Suppressor macrophage (primary cell): ENCODE results near the gene FAM13B.
A peak's percentile ranks its signal among the peaks of the same experiment; 100 is the strongest.
"Not testable (repeated sequence)": the region's sequence is repeated elsewhere in the genome, so short reads cannot be mapped to it uniquely, and the experiment has no call there.

ENCODE experiments used
- DNase-seq, 4 experiments: peaks; one replicate each; pipeline ENCODE4 v3.0.0-alpha.2; 2020 to 2022

The FAM13B gene

DNA sequence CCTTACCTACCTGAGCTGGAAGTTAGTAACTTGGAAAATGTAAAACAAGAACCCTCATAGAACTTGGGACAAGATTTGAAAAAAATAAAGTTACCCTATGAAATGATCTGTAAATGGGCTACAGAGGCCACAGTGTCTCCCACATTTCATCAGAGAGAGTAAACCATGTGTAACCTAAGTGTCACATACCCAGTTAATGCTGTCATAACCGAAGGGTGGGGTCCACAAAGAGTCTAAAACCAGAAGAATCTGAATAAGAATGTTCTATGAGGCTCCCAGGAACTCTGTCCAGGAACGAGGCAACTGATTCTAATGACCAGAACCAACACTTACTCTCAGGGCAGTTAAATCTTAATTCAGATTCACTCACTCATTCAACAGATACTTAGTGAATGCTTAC, 1.0 kb upstream of the FAM13B start:
- DNase-seq = no peak

DNA sequence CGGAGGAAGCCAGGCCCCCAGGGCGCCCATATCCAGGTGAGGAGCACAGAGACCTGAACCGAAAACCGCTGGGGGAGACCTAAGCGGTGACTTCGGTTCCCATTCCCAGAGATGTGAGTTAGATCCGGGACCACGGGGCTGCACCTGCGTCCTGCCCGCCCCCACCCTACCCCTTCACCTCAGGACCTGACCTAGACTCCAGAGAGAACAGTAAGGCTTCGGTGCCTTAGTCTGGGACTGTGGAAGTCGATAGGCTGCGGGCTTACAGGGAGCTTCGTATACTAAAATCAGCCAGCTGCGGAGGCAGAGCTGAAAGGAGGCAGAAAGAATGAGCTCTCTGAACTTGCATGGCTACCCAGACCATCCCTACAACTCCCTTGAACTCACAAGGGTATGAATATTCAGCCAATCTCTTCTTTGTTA, 518 bp upstream of the FAM13B start:
- DNase-seq = peak in 1 of 4 experiments; percentile 12

DNA sequence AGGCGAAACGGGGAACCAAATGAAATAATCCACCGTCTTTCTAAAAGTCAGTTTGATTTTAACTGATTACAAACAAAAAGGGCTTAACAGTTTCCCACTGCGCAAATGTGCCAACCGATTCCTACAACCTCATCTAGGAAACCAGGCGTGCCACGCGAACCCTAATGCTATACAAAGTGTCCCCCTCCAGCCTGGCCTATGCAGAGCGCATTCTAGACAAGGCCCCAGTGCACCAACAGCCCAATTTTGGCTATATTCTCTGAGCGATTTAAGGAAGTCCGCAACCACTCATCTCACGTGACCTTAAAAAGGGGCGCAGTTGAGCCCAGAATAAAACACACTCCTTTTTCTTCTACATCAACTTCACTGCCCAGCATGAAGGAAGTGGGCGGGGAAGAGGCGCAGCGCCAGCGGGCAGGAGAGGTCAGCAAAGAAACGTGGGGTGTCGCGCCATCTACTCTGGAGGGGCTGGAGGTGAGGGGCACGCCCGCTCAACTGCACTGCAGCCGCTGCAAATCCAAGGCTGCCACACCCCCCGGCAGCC, 779 bp downstream of the FAM13B start:
- peak; percentile 86 to 92 (median 90) for DNase-seq

DNA sequence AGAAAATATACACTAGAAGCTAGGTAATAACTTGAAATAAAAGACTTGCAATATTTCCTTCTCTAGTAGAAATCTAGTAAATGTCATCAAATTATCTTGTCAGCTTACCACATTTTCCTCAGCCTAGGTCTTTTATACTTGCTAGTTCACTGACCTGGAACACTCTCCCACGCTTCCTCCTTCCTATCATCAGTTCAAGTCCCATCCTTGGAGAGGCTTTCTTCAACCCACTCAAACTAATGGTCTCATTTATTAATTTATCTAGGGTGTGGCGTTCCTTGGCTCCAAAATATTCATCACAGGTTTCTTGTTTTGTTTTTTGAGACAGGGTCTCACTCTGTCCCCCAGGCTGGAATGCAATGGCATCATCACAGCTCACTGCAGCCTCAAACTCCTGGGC, 2.9 kb downstream of the FAM13B start:
- DNase-seq = peak in 1 of 4 experiments; percentile 10

DNA sequence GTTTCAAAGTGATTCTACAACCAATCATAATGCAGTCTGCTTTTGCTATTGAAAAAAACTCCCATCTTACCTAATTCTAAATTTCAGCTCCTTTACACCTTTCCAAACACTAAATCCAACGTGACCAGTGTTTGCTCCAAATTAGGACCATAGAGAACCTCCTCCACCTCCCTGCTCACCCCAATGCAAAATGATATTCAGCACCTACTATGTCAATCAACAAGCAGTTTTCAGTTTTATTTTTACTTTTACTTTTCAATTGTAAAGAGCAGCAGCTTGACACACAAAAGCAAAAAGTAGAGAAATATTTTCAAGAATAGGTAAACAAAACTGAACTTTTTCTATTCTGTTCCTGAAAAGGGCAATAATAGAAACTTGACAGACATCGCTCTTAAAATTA, 3.4 kb downstream of the FAM13B start:
- DNase-seq = no peak

DNA sequence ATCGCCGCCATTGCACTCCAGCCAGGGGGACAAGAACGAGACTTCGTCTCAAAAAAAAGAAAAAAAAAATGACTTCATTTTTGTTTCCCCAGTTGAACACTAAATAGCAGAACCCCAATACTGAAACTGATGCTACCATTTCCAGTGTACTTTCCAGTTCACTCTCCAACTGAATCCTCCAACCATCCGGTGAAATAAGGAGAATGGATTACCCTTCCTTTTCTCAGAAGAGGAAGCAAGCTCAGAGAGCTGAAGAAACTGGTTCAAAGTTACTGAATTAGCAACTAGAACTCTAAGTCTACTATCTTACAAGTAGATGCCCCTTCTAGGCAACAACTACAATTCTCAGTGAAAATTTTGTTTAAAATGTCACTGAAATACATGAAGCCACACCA, 3.9 kb downstream of the FAM13B start:
- DNase-seq = peak in 3 of 4 experiments; percentile 20 to 42 (median 36)

DNA sequence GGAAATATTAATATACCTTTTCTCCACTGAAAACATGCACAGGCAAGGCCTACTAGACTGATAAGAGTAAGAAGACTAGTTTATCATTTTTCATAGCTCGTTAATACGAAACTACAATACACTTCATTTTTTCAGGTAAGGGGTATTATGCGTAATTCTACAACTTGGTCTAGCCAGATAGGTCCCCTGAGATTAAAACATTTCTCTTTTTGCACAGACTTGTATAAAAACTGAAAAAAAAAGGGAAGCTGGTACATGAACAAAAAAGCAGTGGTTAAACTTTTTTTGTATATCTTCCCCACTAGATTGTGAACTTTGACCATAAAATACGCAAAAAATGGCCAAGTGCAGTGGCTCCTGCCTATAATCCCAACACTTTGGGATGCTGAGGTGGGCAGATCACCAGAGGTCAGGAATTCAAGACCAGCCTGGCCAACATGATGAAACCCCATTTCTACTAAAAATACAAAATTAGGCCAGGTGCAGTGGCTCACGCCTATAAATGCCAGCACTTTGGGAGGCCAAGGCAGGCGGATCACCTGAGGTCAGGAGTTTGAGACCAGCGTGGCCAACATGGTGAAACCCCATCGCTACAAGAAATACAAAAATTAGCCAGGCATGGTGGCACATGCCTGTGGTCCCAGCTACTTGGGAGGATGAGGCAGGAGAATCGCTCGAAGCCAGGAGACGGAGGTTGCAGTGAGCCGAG, 4.5 kb downstream of the FAM13B start:
- peak in 2 of 4 experiments; percentile 6 to 22 for DNase-seq

DNA sequence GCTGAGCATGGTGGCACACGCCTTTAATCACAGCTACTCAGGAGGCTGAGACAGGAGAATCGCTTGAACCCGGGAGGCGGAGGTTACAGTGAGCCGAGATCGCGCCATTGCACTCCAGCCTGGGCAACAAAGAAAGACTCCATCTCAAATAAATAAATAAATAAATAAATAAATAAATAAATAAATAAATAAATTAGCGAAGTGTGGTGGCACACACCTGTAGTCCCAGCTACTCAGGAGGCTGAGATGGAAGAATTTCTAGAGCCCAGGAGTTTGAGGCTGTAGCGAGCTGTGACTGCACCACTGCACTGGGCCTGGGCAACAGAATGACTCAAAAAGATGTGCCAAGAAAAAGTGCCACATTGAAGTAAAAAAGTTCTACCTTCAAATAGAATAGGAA, 6.1 kb downstream of the FAM13B start:
- DNase-seq = not testable (repeated sequence)

DNA sequence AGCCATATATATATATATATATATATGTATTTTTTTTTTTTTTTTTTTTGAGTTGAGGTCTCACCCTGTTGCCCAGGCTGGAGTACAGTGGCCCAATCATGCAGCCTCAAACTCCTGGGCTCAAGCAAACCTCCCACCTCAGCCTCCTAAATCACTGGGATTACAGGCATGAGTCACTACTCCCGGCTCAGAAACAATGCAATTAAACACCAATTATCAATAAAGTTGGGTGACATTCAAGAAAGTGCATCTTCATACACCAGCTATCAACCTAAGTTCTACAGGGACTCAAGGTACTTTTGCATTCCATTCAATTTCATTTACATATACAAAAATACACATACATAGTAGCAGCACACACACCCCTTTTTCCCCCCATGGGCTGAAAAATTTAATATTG, 7.6 kb downstream of the FAM13B start:
- no peak for DNase-seq

DNA sequence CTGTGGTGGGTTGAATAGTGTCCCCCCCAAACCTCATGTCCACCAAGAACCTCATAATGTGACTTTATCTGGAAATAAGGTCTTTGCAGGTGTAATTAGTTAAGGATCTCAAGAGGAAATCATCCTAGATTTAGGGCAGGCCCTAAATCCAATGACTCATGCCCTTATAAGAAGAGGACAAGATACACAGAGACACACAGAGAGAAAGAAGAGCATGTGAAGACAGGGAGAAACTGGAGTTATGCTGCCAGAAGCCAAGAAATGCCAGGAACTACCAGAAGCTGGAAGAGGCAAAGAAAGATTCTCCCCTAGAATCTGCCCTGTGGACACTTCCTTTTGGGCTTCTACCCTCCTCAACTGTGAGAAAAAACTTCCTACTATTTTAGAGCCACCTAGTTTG, 8.8 kb downstream of the FAM13B start:
- no peak for DNase-seq

DNA sequence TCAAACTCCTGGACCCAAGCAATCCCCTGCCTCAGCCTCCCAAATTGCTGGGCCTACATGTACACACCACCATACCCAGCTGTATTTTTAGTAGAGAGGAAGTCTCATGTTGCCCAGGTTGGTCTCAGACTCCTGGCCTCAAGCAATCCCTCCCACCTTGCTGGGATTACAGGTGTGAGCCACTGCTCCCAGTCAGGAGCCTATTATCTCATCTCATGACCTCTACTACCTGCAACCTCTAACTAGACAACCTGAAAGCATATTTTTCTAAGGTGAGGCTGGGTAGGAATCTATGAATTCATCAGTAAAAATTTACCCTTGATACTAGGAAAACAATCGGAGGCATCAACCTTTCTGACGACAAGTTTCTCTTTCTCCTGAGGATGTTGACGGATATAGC, 10.0 kb downstream of the FAM13B start:
- DNase-seq = no peak

DNA sequence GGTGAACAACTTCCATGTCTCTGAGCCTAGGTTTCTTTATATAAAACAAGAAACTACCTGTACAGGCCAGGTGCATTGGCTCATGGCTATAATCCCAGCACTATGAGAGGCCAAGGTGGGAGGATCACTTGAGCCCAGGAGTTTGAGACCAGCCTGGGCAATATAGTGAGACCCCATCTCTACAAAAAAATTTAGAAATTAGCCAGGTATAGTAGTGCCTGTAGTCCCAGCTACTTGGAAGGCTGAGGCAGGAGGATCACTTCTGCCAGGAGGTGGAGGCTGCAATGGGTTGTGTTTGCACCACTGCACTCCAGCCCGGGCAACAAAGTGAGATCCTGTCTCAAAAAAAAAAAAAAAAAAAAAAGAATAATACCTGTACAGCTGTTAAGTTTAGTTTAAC, 11.1 kb downstream of the FAM13B start:
- no peak for DNase-seq

DNA sequence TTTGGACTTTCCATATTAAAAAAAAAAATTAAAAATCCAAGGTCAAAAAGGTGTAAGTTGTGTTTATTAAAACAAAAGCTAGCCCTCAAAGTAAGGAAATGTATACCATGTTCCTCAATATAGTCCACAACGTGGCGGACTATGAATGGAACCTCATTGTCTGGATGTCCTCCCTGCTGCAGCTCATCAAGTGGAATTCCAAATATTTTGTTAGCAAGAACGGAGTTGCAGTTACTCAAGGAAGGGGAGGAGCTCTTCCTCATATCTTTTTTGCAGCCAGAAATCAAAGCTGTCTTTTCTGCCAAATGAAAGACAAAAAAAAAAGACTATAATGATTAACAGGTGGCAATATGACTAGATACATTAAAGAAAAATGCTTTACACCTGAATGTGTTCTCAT, 14.0 kb downstream of the FAM13B start:
- no peak for DNase-seq

DNA sequence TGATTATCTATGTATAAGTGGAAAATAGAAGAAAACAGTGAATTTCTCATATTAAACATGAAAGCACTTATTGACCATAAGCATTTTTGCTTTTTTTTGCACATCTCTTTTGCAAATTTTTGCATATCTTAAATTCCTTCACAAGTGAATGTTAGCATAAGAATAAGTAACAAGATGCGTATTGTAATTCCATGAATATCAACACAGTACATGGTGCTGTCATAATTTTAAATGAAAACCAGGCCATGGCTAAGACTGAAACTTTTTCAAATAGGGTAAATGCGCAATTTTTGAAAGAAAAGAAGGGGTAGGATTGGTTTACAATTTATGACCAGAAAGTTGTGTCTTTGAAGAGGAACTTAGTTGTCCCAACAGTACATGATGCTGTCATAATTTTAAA, 17.0 kb downstream of the FAM13B start:
- no peak for DNase-seq

DNA sequence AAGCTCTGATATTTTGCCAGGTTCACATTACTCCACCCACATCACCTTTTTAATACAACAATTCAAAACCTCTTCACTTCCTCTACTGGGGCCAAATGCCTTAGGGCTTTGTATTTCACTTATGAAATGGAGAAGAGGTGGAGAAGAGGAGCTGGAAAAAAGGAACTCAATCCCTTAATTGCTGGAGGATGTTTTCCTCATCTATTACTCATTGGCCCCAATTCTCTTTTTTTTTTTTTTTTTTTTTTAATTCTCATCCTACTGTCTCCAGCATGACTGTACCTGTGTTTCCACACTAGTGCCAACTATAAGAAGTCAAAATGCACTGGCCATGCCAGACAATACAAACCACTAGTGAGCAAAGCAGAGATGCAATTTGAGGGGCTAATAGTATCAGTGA, 20.9 kb downstream of the FAM13B start:
- peak; percentile 13 to 63 (median 37) for DNase-seq

DNA sequence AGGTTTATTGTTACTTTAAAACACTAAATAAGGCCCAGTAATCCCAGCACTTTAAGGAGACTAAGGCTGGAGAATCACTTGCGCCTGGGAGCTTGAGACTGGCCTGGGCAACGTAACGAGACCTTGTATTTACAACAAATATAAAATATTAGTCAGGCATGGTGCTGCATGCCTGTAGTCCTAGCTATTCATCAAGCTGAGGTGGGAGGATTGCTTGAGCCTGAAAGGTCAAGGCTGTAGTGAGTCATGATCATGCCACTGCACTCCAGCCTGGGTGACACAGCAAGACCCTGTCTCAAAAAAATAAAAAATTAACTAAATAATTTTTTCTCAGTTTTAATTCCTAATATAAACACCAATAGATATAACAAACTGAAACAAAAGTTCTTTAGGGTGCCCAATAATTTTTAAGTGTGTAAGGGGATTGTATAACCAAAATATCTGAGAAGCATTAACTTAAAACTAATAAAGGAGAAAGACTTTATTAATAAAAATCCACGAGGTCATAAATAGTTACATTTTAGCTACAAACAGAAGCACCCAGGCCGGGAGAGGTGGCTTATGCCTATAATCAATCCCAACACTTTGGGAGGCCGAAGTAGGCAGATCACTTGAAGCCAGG, 32.7 kb downstream of the FAM13B start:
- peak; percentile 56 to 90 (median 80) for DNase-seq

DNA sequence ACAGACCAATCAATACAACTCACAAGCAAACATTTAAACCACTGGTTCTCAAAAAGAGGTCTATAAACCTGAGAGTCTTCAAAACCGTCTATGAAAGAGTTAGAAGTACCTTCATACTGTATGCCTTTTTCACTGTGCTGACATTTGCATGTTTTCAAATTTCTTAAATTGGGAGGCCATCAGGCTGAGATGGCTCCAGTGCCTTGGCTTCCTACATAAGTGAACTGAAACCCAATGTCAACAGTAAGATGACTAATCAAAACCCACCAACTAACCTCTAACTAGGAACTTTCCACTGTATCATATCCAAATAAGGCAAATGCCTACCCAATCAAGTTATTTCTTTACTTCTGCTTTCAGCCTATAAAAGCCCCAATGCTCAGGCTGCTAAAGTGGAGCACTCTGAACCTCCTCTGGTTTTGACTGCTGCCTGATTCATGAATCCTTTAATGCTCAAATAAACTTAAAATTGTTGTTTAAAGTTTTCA, 35.1 kb downstream of the FAM13B start:
- peak; percentile 54 to 85 (median 69) for DNase-seq

DNA sequence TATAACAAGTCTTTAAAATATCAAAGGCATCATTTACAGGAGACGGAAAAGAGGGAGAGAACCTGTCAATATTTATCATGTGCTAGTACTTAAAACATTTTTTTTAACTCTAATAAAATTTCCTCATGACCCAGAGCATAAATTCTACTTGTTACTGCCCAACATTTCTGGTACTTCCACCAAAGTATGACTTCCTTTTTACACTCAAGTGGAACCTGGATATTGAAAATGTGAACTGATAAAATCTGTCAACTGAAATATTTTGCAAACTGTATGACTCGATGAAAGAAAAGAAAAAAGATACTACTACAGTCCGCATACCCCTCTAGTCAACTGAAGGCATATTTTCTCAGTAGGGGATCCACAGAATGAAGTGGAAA, 37.1 kb downstream of the FAM13B start:
- DNase-seq = peak in 2 of 4 experiments; percentile 42 to 49

DNA sequence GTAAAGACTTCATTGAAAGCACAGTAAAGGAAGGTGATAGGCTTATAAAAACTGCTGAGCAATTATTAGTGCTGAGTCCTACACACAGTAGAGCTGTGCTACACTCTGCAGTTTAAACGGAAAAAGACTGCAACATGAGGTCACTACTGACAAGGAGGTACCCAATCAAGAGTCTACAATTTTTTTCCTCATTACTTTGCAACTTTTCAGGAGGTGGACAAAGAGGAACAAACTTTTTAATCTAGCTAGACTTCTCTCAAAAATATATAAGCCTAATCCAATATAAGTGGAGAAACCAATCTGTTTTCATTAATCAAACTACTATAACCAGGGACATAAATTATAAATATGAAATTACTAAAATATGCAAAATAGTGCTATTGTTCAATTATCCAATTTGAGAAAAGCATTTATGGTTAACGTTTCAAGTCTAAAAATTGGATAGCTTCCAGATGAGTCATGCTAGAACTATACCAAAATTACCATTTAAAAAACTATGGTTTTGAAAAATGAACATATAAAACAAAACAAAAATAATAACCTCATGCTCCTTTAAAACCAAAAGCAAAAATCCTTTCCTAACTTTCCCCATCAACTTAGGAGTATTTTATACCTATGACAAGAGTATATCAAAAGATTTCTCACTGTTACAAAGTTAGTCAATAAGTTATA, 37.7 kb downstream of the FAM13B start:
- DNase-seq = peak; percentile 62 to 92 (median 75)

DNA sequence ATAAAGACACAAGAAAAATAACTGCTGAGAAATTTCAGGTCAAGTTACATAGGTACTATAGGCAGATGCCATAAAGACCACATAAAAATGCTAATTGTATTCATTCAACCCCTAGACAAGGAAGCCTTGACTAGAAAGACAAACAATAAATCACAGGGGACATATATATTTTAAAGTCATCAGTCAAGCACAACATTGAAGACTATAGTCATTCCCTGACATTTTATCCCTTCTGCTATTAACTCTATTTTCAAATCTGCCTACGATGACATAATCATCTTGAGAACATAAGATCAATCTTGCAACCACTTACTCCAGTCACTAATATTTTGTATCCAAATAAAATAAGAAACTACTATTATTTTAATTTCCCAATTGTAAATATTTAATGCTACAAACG, 38.3 kb downstream of the FAM13B start:
- peak in 2 of 4 experiments; percentile 20 to 27 for DNase-seq

DNA sequence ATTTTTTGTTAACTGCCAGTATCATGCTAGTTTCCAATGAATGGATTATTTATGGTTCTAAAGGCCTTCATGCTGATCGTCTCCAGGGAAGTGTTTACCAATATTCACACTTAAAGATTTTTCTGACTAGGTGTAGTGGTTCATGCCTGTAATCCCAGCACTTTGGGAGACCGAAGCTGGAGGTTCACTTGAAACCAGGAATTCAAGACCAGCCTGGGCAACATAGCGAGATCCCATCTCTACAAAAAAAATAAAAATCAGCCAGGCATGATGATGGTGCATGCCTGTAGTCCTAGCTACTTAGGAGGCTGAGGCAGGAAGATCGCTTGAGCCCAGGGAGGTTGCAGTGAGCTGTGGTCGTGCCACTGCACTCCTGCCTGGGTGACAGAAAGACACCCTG, 43.5 kb downstream of the FAM13B start:
- DNase-seq = no peak

DNA sequence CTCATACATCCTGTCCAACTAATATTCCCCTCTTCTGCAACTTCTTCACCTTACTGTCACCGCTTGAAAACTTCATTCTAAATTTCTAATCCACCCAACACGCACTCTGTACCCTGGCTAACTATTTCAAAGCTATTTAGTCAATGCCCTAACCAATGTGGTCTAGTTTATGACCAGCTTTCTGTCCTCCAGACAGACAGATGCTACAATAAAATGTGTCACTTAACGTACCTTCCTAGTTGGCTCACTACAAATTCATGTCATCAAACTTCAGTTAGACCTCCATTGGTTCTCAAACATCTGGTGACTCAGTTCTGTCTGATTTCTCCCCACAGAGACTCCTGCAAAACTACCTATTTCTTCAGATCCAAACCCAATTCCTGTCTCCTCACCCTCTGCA, 57.7 kb downstream of the FAM13B start:
- no peak for DNase-seq

DNA sequence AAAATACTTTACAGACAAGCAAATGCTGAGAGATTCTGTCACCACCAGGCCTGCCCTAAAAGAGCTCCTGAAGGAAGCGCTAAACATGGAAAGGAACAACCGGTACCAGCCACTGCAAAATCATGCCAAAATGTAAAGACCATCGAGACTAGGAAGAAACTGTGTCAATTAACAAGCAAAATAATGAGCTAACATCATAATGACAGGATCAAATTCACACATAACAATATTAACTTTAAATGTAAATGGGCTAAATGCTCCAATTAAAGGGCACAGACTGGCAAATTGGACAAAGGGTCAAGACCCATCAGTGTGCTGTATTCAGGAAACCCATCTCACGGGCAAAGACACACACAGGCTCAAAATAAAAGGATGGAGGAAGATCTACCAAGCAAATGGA, 62.5 kb downstream of the FAM13B start:
- not testable (repeated sequence) for DNase-seq
